Hepatocyte (in vitro differentiated cells): ENCODE data around the gene FAM170B.

Experiments
- EZH2phosphoT487 ChIP-seq: fragments of 200-600 bp; sonication (generic); IDR thresholded peaks from one replicate; pipeline ENCODE4 v1.6.1; 2018; ENCODE audit warnings: antibody characterized with exemption, mild to moderate bottlenecking, low read depth, moderate library complexity; ENCODE audit not compliant: unreplicated experiment, severe bottlenecking
- TF ChIP-seq, protein P1 (sequence below): fragments of 200-600 bp; sonication (generic); IDR thresholded peaks from 2 replicates; pipeline ENCODE4 v1.5.1; 2016; ENCODE audit warnings: antibody characterized with exemption, mild to moderate bottlenecking; ENCODE audit not compliant: poor library complexity

DNA sequence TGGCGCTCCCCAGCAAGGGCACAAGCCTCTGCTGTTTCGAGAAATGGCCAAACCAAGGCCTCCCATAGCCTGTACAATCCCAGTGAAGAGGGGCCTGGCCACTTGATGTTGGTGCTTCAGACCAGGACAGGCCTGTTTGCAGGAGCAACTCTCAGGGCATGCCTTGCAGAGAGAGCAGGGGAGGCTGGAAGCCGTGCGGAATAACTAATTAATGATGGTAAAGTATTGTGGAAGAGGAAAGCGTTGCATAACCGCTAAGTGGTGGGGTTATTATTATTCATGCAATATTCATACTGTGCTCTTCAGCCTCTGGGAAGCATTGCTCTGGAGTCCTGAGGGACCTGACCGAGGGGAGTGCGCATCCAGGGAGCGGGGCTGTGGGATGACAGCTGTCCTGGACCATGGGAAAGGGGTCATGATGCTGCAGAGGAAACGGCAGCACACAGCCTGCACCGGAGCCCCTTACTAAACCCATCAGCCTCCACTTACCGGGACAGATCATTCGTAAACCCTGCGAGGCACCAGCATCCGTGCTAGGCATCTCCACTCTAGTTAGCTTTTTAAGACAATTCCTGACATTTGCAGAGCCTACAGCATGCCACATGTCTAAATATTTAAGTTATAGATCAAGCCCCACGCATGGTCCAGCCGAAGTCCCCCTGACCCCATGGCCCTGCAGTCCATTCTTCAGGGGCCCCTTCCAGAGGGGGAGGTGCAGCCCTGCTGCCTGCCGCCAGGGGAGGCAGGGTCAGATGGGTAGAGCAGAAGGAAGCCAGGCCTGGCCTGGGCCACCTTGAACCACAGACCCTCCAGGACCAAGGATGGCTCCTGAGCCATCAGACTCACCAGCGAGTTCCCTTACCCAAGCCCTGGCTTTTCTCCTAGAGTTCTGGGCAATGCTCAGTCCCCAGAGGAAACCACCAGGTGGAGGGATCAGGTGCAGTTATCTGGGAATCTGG, 42.8 kb upstream of the FAM170B start:
- TF ChIP-seq, protein P1, sequence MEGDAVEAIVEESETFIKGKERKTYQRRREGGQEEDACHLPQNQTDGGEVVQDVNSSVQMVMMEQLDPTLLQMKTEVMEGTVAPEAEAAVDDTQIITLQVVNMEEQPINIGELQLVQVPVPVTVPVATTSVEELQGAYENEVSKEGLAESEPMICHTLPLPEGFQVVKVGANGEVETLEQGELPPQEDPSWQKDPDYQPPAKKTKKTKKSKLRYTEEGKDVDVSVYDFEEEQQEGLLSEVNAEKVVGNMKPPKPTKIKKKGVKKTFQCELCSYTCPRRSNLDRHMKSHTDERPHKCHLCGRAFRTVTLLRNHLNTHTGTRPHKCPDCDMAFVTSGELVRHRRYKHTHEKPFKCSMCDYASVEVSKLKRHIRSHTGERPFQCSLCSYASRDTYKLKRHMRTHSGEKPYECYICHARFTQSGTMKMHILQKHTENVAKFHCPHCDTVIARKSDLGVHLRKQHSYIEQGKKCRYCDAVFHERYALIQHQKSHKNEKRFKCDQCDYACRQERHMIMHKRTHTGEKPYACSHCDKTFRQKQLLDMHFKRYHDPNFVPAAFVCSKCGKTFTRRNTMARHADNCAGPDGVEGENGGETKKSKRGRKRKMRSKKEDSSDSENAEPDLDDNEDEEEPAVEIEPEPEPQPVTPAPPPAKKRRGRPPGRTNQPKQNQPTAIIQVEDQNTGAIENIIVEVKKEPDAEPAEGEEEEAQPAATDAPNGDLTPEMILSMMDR = no peak
- no peak for TF ChIP-seq EZH2phosphoT487
